GM18907 (cell line): ENCODE results near the gene ANKMY2.

Source experiments
- ATAC-seq: cut with Tn5 transposase; IDR thresholded peaks from one replicate; pipeline ENCODE4 v1.9.1; 2021; ENCODE audit warnings: mild to moderate bottlenecking, moderate library complexity; ENCODE audit not compliant: unreplicated experiment

Gene ANKMY2

DNA sequence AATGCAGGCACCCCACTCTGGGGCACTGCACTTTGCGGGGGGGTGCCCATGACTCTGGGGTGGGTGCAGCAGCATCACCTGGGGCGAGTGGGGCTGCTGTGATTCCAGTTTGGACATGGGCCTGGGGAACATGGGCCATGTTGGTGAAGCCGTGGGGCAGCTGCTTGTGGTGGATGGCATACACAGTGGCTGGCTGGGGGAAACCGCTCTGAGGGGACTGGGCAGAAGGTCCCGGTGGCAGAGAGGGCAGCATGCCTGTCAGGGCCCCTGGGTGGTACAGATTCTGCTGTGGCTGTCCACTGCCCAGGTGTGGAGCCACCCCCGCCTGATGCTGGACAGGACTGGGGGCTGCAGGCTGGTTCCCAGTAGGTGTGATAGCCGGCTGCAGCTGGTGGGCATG is 61.7 kb downstream of the ANKMY2 start:
- ATAC-seq: no peak

- ATAC-seq: no peak
Measured at GRCh38 chr7:16581286-16581685, 64.3 kb downstream of the ANKMY2 start.

- ATAC-seq: no peak
Measured at GRCh38 chr7:16579216-16579615, 66.3 kb downstream of the ANKMY2 start.

DNA sequence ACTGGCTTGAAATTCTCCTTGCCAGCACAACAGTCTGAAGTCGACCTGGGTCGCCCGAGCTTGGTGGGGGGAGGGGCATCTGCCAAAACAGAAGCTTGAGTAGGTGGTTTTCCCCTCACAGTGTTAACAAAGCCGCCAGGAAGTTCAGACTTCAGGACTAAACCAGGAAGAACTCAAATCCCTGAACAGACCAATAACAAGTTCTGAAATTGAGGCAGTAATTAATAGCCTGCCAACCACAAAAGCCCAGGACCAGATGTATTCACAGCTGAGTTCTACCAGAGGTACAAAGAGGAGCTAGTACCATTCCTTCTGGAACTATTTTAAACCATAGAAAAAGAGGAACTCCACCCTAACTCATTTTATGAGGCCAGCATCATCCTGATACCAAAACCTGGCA is 73.6 kb downstream of the ANKMY2 start:
- ATAC-seq: no peak

DNA sequence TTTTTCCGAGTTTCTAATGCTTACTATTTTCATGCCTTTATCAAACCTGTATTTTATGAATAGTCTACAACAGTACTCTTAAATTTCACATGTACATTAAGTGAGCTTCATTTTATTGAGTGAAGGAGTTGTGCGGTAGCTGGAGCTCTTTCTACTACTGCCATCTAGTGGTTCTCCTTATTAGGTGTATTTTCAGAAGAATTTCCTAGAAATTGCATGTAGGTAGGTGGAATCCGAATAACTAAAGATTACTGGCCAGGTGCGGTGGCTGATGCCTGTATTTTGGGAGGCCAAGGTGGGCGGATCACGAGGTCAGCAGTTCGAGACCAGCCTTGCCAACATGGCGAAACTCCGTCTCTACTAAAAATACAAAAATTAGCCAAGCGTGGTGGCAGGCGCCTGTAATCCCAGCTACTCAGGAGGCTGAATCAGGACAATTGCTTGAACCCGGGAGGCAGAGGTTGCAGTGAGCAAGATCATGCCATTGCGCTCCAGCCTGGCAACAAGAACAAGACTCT is 80.6 kb downstream of the ANKMY2 start:
- ATAC-seq: peak; percentile 55

DNA sequence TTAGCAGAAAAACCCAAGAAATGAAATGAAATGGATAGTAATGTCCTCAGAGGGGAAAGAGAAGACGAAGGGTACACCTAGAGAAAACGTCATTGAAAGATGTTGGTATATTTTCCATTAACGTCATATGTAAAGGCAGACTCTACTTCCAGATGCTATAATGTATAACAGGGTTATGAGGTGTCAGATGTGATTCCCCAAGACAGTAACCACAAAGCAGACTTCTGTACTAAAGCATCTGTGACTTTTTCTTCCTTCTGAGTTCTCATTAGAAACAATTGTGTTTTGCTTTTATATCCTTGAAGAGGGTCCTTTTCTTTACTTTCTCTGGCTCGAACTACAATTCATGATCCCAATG is 81.6 kb downstream of the ANKMY2 start:
- peak; percentile 47 for ATAC-seq

DNA sequence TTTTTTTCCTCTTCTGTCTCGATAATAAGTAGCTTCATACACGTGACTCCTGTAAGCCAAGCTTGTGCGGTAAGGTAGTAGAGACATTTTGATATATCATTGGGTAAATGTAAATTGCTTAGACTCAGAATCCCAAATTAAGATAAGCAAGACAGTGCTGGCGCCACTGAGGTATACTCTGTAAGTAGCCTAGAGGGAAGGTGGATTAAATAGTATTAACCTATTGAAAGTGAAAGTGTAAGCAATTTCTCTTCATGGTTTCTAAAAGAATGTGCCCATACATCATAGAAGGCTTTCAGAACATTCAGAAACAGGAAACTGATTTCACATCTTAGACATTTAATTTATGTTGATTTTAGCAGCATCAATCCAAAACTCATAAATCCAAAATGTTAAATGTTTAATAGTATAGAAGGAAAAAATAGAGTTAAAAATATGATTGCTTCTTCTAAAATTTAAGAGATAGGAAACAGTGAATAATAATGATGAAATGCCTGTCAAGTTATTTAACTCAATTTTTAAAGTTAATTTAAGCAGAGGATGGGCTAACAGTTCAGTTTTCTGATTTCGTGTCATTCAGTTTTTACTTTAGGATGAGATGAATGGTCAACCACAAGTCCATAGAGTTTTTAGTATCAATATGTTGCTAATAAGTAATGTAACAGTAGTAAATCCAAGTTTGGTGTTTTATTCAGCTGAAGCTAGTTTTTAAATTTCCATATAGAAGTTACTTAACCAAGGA is 82.1 kb downstream of the ANKMY2 start:
- peak; percentile 95 for ATAC-seq

- no peak for ATAC-seq
Measured at GRCh38 chr7:16562456-16563220, 82.9 kb downstream of the ANKMY2 start.

- no peak for ATAC-seq
Measured at GRCh38 chr7:16561943-16562342, 83.6 kb downstream of the ANKMY2 start.

DNA sequence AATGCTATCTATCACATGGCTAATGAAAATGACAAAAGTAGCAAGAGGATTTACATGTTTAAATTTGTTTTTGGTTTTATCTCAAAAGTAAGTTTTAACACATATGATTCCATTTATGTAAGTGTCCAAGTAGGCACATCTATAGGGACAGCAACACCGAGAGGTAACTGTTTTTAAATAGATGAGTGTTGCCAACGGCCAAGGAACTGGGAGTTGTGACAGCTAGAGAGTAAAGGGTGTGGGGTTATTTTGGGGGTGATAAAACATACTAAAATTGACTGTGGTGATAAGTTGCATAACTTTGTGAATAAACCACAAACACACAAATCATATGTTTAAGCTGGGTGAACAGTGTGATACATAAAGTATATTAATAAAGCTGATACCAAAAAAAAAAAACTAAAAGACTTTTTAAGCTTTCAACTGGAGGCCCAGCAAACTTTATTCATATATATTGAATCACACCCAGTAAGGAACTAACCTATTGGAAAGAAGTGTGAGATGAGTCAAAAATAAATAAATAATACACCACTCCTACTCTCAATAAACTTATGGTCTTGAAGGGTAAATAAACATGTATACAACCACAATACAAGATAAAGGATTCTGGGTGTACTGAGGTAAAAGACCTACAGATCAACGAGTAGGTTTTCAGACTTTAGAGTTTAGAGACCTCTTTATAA is 85.9 kb downstream of the ANKMY2 start:
- no peak for ATAC-seq

DNA sequence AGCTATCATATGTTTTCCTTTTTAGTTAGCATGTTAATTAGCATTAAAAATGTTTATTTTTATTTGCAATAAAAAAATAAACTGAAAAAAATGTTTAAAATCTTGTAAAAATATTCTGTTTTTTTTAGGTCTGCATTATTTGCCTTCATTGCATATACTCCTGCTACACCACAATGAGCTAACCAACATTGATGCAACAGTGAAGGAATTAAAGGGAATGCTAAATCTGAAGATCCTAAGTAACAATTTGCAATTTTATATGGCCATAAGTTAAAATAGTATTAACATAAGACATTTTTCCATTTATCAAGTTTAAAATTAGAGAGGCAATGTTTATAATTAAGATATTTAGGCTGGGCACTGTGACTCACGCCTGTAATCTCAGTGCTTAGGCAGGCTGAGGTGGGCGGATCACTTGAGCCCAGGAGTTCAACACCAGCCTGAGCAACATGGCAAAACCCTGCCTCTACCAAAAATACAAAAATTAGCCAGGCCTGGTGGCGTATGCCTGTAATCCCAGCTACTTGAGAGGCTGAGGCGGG is 86.7 kb downstream of the ANKMY2 start:
- no peak for ATAC-seq

DNA sequence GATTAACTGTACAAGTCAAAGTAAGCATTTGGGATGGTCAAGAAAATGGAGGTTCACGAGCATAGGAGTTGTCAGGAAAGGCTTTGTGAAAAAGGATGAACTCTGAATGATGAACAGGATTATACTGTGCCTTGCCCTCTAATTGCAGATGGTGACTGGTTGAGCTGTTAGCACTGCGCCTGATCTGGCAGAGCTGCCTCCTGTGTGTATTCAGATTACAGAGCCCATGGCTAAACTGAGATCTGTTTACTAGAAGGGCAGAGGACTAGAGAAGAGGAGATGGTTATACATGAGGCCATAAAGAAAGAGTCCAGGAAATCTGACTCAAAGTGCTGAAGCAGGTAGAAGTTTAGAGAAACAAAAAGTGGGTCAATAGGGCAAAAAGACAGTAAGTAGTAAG is 89.2 kb downstream of the ANKMY2 start:
- no peak for ATAC-seq

- no peak for ATAC-seq
Measured at GRCh38 chr7:16554518-16555236, 90.9 kb downstream of the ANKMY2 start.

GRCh38 chr7:16550671-16551070 is 94.9 kb downstream of the ANKMY2 start:
- no peak for ATAC-seq
